Stimulated activated naive B cell treated with anti-CD40 and anti-IgM and Interleukin-4, amounts not matched to agents 10 μg/mL and 1 μg/mL and 100 μg/mL, for 72 hours (primary cell): Measurements from ENCODE around the gene PEPD.
"Not testable (repeated sequence)": the region's sequence is repeated elsewhere in the genome, so short reads cannot be mapped to it uniquely, and the experiment has no call there.

Experiments used
- ATAC-seq, 2 donors: fragments of 150-1000 bp; cut with Tn5 transposase; replicated peaks; 2 replicates each; pipeline ENCODE4 v1.10.0; 2021; ENCODE audit warnings: moderate library complexity in 1 of 2
- DNase-seq: peaks from one replicate; pipeline ENCODE4 v3.0.0; 2021
- H3K27ac Mint-ChIP-seq: one replicate; pipeline ENCODE4 v1.8.0; 2022; ENCODE audit warnings: mild to moderate bottlenecking, mixed read lengths
- H3K27me3 Mint-ChIP-seq, 2 donors: one replicate each; pipeline ENCODE4 v1.8.0; 2022; ENCODE audit warnings: mixed read lengths in 2 of 2
- H3K36me3 Mint-ChIP-seq, 2 donors: one replicate each; pipeline ENCODE4 v1.8.0; 2022; ENCODE audit warnings: mixed read lengths in 2 of 2, mild to moderate bottlenecking in 1 of 2
- H3K4me1 Mint-ChIP-seq, 2 donors: one replicate each; pipeline ENCODE4 v1.8.0; 2022; ENCODE audit warnings: mixed read lengths in 2 of 2, mild to moderate bottlenecking in 1 of 2
- H3K4me3 Mint-ChIP-seq, 2 donors: one replicate each; pipeline ENCODE4 v1.8.0; 2022; ENCODE audit warnings: mild to moderate bottlenecking in 2 of 2, mixed read lengths in 2 of 2, moderate library complexity in 1 of 2
- H3K9me3 Mint-ChIP-seq, 2 donors: one replicate each; pipeline ENCODE4 v1.8.0; 2022; ENCODE audit warnings: mixed read lengths in 2 of 2, mild to moderate bottlenecking in 1 of 2

The PEPD gene

GRCh38 chr19:33521480-33522370 is at the start of gene PEPD:
Gene PEPD (minus strand): TSS chr19:33521791. CDS start chr19:33521760, 31 bp downstream.
- H3K36me3 Mint-ChIP-seq, result no peaks in the 10 kb centered on the region
- H3K9me3 Mint-ChIP-seq, result no peaks in the 10 kb centered on the region
- ATAC-seq, result peak; percentile 97
- DNase-seq, result peak; percentile 78
- H3K4me1 Mint-ChIP-seq, result peaks cover 19 to 35% of the 10 kb centered on the region in 2 donors
- peak within 1 kb of the TSS; percentile 90 for H3K27ac Mint-ChIP-seq
- peaks cover under 1 to 2% of the 10 kb centered on the region in 2 donors for H3K27me3 Mint-ChIP-seq
- peak within 1 kb of the TSS; percentile 92 to 94 for H3K4me3 Mint-ChIP-seq

- Mint-ChIP-seq H3K36me3 (peaks cover 3 to 7% of the 10 kb centered on the region in 2 donors), H3K27ac (no peak overlapping the region), H3K4me1 (no peaks in the 10 kb centered on the region), H3K9me3 (peaks cover 11 to 12% of the 10 kb centered on the region in 2 donors), H3K27me3 (peaks cover 25 to 30% of the 10 kb centered on the region in 2 donors), H3K4me3 (no peak overlapping the region)
- DNase-seq, result no peak
- no peak for ATAC-seq
Measured at GRCh38 chr19:33569821-33570220, 48.2 kb upstream of the PEPD start.

GRCh38 chr19:33568706-33569105 is 47.1 kb upstream of the PEPD start:
- DNase-seq (no peak), ATAC-seq (no peak)
- Mint-ChIP-seq H3K27ac (no peak overlapping the region), H3K4me3 (no peak overlapping the region), H3K27me3 (peaks cover 30 to 33% of the 10 kb centered on the region in 2 donors), H3K4me1 (no peaks in the 10 kb centered on the region), H3K9me3 (peaks cover 3 to 4% of the 10 kb centered on the region in 2 donors), H3K36me3 (peaks cover 0 to 1% of the 10 kb centered on the region in 2 donors)

DNA sequence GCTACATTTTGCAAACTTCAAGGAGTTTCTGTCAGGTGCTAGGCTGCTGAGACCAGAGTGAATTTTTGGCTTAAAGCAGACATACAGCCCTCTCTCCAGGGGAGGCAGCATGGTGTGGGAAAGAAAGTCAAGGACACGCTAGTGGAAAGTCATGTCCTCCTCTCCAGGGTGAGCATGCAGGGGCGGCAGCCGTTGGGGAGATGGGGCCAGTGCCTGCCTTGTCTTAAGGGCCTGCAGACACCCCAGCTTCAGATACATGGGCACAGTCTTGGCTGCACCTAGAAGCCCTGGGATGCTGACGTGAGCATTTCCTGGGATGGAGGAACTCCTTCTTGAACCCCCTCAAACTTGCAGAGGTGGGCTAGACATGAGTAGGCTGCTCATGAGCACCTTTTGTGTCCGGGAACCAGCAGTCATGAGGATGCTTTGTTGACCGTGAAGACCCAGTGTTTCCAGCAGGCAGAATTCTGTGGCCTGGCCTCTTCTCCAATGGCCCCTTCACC is 43.3 kb upstream of the PEPD start:
- DNase-seq (no peak), ATAC-seq (no peak)
- no peaks in the 10 kb centered on the region for H3K36me3 Mint-ChIP-seq
- H3K27ac Mint-ChIP-seq, result no peak overlapping the region
- H3K4me3 Mint-ChIP-seq, result no peak overlapping the region
- no peaks in the 10 kb centered on the region for H3K4me1 Mint-ChIP-seq
- H3K9me3 Mint-ChIP-seq, result no peaks in the 10 kb centered on the region
- H3K27me3 Mint-ChIP-seq, result peaks cover 27 to 30% of the 10 kb centered on the region in 2 donors

DNA sequence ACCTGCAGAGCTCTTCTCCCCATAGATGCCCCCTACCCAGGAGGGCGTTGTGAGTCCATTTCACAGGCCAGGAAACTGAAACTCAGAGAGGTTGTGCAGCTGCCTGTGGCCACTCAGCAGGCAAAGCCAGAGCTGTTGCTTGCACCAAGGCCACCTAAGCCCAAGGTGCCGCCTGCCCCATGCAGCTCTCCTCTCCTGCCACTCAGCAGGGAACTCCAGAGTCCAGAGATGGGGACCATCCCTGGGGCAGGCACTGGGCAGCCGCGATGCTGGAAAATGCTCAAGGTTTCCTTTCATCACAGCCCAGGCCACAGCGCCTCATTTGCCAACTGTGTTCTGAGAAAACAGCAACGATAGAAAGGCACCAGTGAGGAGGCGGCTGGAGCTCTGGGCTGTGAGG is 41.0 kb upstream of the PEPD start:
- H3K27ac Mint-ChIP-seq, result no peak overlapping the region
- no peak for ATAC-seq

DNA sequence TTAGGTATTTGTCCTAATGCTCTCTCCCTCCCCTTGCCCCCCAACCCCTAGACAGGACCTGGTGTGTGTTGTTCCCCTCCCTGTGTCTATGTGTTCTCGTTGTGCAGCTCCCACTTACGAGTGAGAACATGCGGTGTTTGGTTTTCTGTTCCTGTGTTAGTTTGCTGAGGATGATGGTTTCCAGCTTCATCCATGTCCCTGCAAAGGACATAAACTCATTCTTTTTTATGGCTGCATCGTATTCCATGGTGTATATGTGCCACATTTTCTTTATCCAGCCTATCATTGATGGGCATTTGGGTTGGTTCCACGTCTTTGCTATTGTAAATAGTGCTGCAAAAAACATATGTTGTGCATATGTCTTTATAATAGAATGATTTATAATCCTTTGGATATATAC is 40.1 kb upstream of the PEPD start:
- not testable (repeated sequence) for H3K36me3 Mint-ChIP-seq, H3K4me1 Mint-ChIP-seq, H3K27ac Mint-ChIP-seq, H3K4me3 Mint-ChIP-seq, DNase-seq, ATAC-seq, H3K9me3 Mint-ChIP-seq
- peaks cover 13 to 20% of the 10 kb centered on the region in 2 donors for H3K27me3 Mint-ChIP-seq

More for the DNA sequence above, 41.0 kb upstream of the PEPD start:
- peaks cover 16 to 20% of the 10 kb centered on the region in 2 donors for H3K27me3 Mint-ChIP-seq
- H3K36me3 Mint-ChIP-seq, result no peaks in the 10 kb centered on the region
- H3K4me3 Mint-ChIP-seq, result no peak overlapping the region
- DNase-seq, result no peak
- H3K4me1 Mint-ChIP-seq, result no peaks in the 10 kb centered on the region
- no peaks in the 10 kb centered on the region for H3K9me3 Mint-ChIP-seq

DNA sequence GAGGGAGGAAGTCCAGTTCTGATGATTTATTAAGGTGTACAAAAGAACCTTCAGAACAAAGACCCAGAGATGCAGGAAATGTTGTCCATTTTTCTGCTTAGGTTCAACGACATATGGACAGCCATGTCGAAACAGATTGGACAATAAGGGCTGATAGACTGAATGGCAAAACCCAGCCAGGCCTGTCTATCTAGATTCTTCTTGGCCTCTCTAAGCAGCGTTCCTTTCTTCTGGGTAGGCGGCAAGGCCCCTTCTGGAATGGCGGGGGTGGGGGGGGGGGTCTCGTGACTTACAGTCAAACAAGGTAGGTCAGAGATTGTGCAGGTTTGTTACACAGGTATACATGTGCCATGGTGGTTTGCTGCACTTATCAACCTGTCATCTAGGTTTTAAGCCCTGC is 39.7 kb upstream of the PEPD start:
- H3K36me3 Mint-ChIP-seq, result no peaks in the 10 kb centered on the region
- ATAC-seq, result no peak
- no peak for DNase-seq
- no peak overlapping the region for H3K4me3 Mint-ChIP-seq
- H3K4me1 Mint-ChIP-seq, result no peaks in the 10 kb centered on the region
- H3K9me3 Mint-ChIP-seq, result no peaks in the 10 kb centered on the region
- H3K27me3 Mint-ChIP-seq, result peaks cover 9 to 20% of the 10 kb centered on the region in 2 donors
- no peak overlapping the region for H3K27ac Mint-ChIP-seq

GRCh38 chr19:33559996-33560395 is 38.4 kb upstream of the PEPD start:
- no peaks in the 10 kb centered on the region for H3K4me1 Mint-ChIP-seq
- DNase-seq (no peak), ATAC-seq (no peak)
- no peak overlapping the region for H3K27ac Mint-ChIP-seq
- no peaks in the 10 kb centered on the region for H3K36me3 Mint-ChIP-seq
- peaks cover 3 to 12% of the 10 kb centered on the region in 2 donors for H3K27me3 Mint-ChIP-seq
- no peak overlapping the region for H3K4me3 Mint-ChIP-seq
- no peaks in the 10 kb centered on the region for H3K9me3 Mint-ChIP-seq

GRCh38 chr19:33558856-33559255 is 37.3 kb upstream of the PEPD start:
- Mint-ChIP-seq H3K36me3 (no peaks in the 10 kb centered on the region), H3K27me3 (peaks cover 4 to 10% of the 10 kb centered on the region in 2 donors), H3K4me3 (no peak overlapping the region), H3K4me1 (no peaks in the 10 kb centered on the region), H3K9me3 (no peaks in the 10 kb centered on the region), H3K27ac (no peak overlapping the region)
- ATAC-seq (no peak), DNase-seq (no peak)

GRCh38 chr19:33558151-33558550 is 36.6 kb upstream of the PEPD start:
- H3K27ac Mint-ChIP-seq, result no peak overlapping the region
- H3K4me3 Mint-ChIP-seq, result no peak overlapping the region
- H3K36me3 Mint-ChIP-seq, result no peaks in the 10 kb centered on the region
- H3K9me3 Mint-ChIP-seq, result no peaks in the 10 kb centered on the region
- H3K4me1 Mint-ChIP-seq, result no peaks in the 10 kb centered on the region
- H3K27me3 Mint-ChIP-seq, result peaks cover 4 to 10% of the 10 kb centered on the region in 2 donors
- no peak for ATAC-seq
- no peak for DNase-seq

DNA sequence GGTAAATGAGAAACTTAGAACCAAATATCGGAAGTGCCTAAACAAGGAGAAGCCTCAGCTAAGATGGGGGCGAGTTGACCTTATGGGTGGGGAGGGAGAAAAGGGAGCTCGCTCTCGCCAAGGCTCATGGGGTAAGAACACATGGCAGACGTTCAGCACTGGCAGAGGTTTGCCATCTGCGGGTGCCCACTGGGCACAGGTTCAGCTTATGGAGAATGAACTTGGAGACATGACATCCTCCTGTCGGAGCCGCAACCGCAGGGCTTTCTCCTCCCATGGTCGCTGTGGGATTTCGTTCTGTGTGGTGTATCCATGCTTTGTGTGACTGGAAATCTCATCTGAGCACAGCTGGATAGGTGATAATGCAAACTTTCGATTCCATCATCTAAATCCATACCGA is 36.1 kb upstream of the PEPD start:
- Mint-ChIP-seq H3K9me3 (no peaks in the 10 kb centered on the region), H3K27me3 (peaks cover 4 to 10% of the 10 kb centered on the region in 2 donors), H3K36me3 (no peaks in the 10 kb centered on the region), H3K4me3 (no peak overlapping the region), H3K4me1 (no peaks in the 10 kb centered on the region), H3K27ac (no peak overlapping the region)
- DNase-seq, result no peak
- ATAC-seq, result no peak

GRCh38 chr19:33557196-33557595 is 35.6 kb upstream of the PEPD start:
- Mint-ChIP-seq H3K4me1 (no peaks in the 10 kb centered on the region), H3K9me3 (peaks cover 0 to 1% of the 10 kb centered on the region in 2 donors), H3K36me3 (no peaks in the 10 kb centered on the region), H3K27ac (no peak overlapping the region), H3K4me3 (no peak overlapping the region), H3K27me3 (peaks cover 4 to 10% of the 10 kb centered on the region in 2 donors)
- ATAC-seq (no peak), DNase-seq (no peak)

- DNase-seq (no peak), ATAC-seq (no peak)
- Mint-ChIP-seq H3K4me3 (no peak overlapping the region), H3K4me1 (no peaks in the 10 kb centered on the region), H3K36me3 (no peaks in the 10 kb centered on the region), H3K9me3 (peaks cover 0 to 1% of the 10 kb centered on the region in 2 donors), H3K27ac (no peak overlapping the region), H3K27me3 (peaks cover 4 to 10% of the 10 kb centered on the region in 2 donors)
Measured at GRCh38 chr19:33556261-33556660, 34.7 kb upstream of the PEPD start.

- H3K9me3 Mint-ChIP-seq, H3K4me1 Mint-ChIP-seq, H3K36me3 Mint-ChIP-seq, H3K27me3 Mint-ChIP-seq, H3K4me3 Mint-ChIP-seq, ATAC-seq, DNase-seq, H3K27ac Mint-ChIP-seq: not testable (repeated sequence)
Measured at GRCh38 chr19:33555726-33556125, 34.1 kb upstream of the PEPD start.

DNA sequence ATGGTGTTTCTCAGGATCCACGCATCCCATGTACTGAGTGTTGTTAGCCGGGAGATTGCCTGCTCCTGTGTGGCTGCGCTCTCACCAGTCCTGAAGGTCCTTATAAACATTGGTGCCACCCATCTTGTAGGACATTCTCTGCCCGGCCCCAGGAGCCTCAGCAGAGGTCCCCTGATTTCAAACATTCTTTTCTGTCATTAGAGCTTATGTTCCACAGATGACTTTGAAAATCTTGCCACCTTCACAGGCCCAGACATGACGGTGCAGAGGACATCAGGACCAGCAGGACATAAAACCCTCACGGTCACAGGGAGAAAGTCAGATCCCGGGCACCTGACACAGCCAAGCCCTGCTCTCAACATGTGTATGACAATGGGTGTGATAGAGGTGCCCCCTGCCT is 33.2 kb upstream of the PEPD start:
- Mint-ChIP-seq H3K9me3 (peaks cover 0 to 1% of the 10 kb centered on the region in 2 donors), H3K4me1 (no peaks in the 10 kb centered on the region), H3K27ac (no peak overlapping the region), H3K27me3 (peaks cover 4 to 10% of the 10 kb centered on the region in 2 donors), H3K4me3 (no peak overlapping the region), H3K36me3 (no peaks in the 10 kb centered on the region)
- no peak for DNase-seq
- ATAC-seq, result no peak
